ENCODE results near the gene ERVH48-1. TPM values are rescaled to one million over a fixed set of nuclear protein-coding genes. Genes with fewer than 3 reads are reported as not detected.
A peak's percentile ranks its signal among the peaks of the same experiment; 100 is the strongest.

ERVH48-1 gene
- total and polyA plus RNA-seq, 2 of the 8 experiments (the other 6 are each of a cell fraction or from before 2014, with no cell fraction given), result 4.2 to 17.7 TPM

DNA sequence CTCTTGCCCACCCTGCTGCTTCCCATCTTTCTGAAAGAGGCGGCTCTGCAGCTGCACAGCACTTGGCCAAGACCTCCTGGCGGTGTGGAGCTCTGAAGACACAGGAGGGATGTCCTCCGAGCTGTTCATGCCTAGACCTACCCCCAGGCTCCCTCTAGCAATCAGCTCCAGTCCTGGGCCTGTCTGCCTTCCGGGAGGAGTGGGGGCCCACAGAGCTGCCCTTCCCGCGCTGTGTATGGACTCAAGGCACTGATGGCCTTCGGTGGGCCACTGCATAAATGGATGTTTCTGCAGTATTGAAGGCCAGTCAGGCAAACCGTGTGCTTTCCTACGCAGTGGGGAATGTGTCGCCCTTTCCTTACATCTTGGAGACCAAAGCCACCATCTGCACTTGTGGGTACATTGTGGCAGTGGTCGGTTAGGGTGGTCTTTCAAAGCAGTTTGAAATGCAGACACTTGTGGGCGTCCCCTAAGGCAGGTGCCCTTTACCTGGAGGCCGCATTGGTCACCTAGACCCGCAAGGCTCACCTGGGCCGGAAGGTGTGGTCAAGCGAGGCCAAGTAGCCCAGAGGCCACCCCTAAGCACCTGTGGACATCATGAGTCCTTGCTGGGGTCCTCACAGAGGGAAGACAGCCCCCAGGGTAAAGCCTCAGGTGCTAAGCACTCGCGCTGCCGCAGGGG, 48.0 kb upstream of the ERVH48-1 start:
- Histone ChIP-seq H2BK15ac (ENCODE audit: low read length) (peak overlapping the region; percentile 73), H2AK5ac (ENCODE audit: low read depth, low read length) (peak overlapping the region; percentile 92), H2AFZ (ENCODE audit: low read length) (no peak overlapping the region), H3K9me3 (ENCODE audit: insufficient read depth in 2 of 2, low read depth in 1 of 2, low read length in 1 of 2) (no peaks in the 10 kb centered on the region), H4K20me1 (replicated peaks in 1 of 2; ENCODE audit: control insufficient read depth in 1 of 2, insufficient read depth in 2 of 2, low read length in 2 of 2) (no peaks in the 10 kb centered on the region), H3K27me3 (replicated peaks in 1 of 4; ENCODE audit: control insufficient read depth in 3 of 4, extremely low read depth in 1 of 4, insufficient read depth in 3 of 4, low read length in 3 of 4) (no peaks in the 10 kb centered on the region), H4K91ac (replicated peaks; ENCODE audit: insufficient read length, low read length) (peak overlapping the region; percentile 99), H3K18ac (ENCODE audit: extremely low read depth, low read length) (peak overlapping the region; percentile 84), H3K4me2 (ENCODE audit: insufficient read depth in 1 of 2, low read depth in 2 of 2, low read length in 2 of 2) (peak overlapping the region; percentile 30 to 67; a peak in 3 of 4 replicates), H4K5ac (ENCODE audit: insufficient read length, low read depth, low read length) (peak overlapping the region; percentile 25), H3K36me3 (ENCODE audit: control insufficient read depth in 2 of 4, insufficient read depth in 4 of 4, low read length in 3 of 4) (peaks cover 0 to 9% (median 0%) of the 10 kb centered on the region in 4 experiments; a peak in 2 of 8 replicates), H2BK5ac (ENCODE audit: low read depth, low read length) (peak overlapping the region; percentile 93), H4K8ac (ENCODE audit: extremely low read depth, insufficient read depth, low read length) (peak overlapping the region; percentile 97), H2BK12ac (ENCODE audit: low read depth, low read length) (peak overlapping the region; percentile 98), H3K27ac (ENCODE audit: low read depth, low read length) (peak overlapping the region; percentile 85; the same call in 1 of the 2 replicates), H2BK120ac (replicated peaks; ENCODE audit: low read depth, low read length) (peak overlapping the region; percentile 94), H3K56ac (replicated peaks; ENCODE audit: insufficient read length, low read depth, low read length) (peak overlapping the region; percentile 74), H3K23me2 (ENCODE audit: low read depth, low read length) (peaks cover 2% of the 10 kb centered on the region; the same call in 1 of the 2 replicates), H3K79me1 (ENCODE audit: low read depth, low read length) (no peaks in the 10 kb centered on the region; the same call in 1 of the 2 replicates), H2BK20ac (ENCODE audit: low read length) (peak overlapping the region; percentile 74), H3K23ac (ENCODE audit: insufficient read length) (no peak overlapping the region), H3K4me1 (replicated peaks in 1 of 4; ENCODE audit: control insufficient read depth in 3 of 4, insufficient read depth in 4 of 4, low read length in 3 of 4) (peaks cover 8 to 30% (median 13%) of the 10 kb centered on the region in 4 experiments), H3K4ac (replicated peaks; ENCODE audit: insufficient read length, low read depth, low read length) (peak overlapping the region; percentile 99), H3K9ac (replicated peaks in 1 of 4; ENCODE audit: extremely low read depth in 1 of 4, low read depth in 3 of 4, low read length in 3 of 4) (peak overlapping the region in 2 of 4 experiments; percentile 56 to 59; a peak in 5 of 7 replicates), H3K79me2 (ENCODE audit: control insufficient read depth in 1 of 2, insufficient read depth in 2 of 2, low read length in 2 of 2) (peaks cover 0 to 32% of the 10 kb centered on the region in 2 experiments; a peak in 2 of 4 replicates), H3K4me3 (ENCODE audit: extremely low read depth in 1 of 4, insufficient read depth in 2 of 4, low read depth in 3 of 4, low read length in 4 of 4) (peak overlapping the region; percentile 2 to 49 (median 31); a peak in 5 of 8 replicates), H3K14ac (ENCODE audit: insufficient read length) (peak overlapping the region; percentile 83)
- CTCF ChIA-PET (ENCODE audit: partially characterized antibody), result interaction anchor here (0.8 to 1.4 kb wide), 3 partner anchors 16 to 76 kb away, joined by 3 to 4 read pairs (median 3); no protein-coding TSS in a partner anchor
- 79% methylated on average over 18 of the region's 19 CpGs; no CpG with 5 or more reads in 1 of the 2 experiments for WGBS, 2 experiments (ENCODE audit: extremely low coverage in 1 of 2, insufficient coverage in 1 of 2, insufficient read length in 1 of 2, insufficient replicate concordance in 2 of 2, low coverage in 1 of 2, low lambda C conversion rate in 2 of 2, missing lambda C conversion rate in 1 of 2)
- DNase-seq (ENCODE audit: low read depth in 1 of 2, low spot score in 2 of 2), result no peak
- FAIRE-seq, result no peak
- POLR2A ChIA-PET (ENCODE audit: partially characterized antibody), result interaction anchor here (0.8 to 3.7 kb wide), 12 partner anchors 10 to 48 kb away, joined by 3 to 22 read pairs (median 5); partner anchors contain the start of gene ERVH48-1
